ENCODE results near the gene FARP2. TPM values are rescaled to one million over a fixed set of nuclear protein-coding genes. Genes with fewer than 3 reads are reported as not detected.

Gene FARP2
- total RNA-seq, 1 donor from 2014 or later = 67.7 TPM

DNA sequence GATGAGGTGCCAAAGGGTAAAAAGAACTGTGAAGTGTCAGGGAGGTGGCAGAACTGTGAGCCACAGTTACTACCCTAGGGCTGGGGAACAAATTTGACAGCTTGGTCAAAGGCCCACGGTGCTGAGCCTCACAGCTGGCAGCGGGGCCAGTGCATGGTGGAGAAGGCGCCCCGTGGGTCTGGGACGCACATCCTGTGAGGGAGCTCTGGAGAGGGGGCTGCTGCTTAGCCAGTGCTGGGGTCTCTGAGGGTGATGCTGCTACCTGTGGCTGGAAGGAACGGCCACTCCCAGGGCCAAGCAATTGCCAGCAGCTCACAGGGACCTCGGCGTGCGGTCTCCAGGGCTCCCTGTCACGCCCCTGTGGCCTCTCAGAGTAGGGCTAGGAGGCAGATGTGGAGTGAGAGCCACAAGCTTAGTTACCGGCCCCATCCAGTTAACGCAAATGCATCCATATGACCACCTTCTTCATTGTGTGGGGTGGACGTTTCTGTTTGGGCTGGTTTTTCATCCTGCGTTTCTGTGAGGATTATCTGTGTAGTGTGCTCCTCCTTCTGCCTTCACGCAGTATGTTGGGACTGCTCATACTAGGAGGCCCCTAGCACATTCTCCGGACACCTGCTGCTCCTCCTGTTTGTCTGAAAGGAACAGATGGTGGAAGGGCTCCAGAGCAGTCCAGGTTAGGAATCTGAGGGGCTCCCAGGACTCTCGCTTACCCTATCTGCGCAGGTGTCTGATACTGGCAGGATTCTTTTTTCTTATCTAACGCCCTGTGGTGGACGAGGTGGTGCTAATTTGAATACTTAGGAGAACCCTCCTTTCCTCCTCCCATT lies 126.3 kb downstream of the FARP2 start:
- Mint-ChIP-seq H3K4me1 (ENCODE audit: low read depth, unreplicated experiment) (peaks cover 13% of the 10 kb centered on the region), H3K27me3 (ENCODE audit: unreplicated experiment) (peaks cover 5% of the 10 kb centered on the region), H3K9me3 (ENCODE audit: unreplicated experiment) (peaks cover 12% of the 10 kb centered on the region), H3K27ac (ENCODE audit: unreplicated experiment) (peak overlapping the region; percentile 17), H3K4me3 (ENCODE audit: unreplicated experiment) (peak overlapping the region; percentile 69), H3K36me3 (ENCODE audit: unreplicated experiment) (no peaks in the 10 kb centered on the region)
- DNase-seq = no peak
- TF ChIP-seq, protein P1, sequence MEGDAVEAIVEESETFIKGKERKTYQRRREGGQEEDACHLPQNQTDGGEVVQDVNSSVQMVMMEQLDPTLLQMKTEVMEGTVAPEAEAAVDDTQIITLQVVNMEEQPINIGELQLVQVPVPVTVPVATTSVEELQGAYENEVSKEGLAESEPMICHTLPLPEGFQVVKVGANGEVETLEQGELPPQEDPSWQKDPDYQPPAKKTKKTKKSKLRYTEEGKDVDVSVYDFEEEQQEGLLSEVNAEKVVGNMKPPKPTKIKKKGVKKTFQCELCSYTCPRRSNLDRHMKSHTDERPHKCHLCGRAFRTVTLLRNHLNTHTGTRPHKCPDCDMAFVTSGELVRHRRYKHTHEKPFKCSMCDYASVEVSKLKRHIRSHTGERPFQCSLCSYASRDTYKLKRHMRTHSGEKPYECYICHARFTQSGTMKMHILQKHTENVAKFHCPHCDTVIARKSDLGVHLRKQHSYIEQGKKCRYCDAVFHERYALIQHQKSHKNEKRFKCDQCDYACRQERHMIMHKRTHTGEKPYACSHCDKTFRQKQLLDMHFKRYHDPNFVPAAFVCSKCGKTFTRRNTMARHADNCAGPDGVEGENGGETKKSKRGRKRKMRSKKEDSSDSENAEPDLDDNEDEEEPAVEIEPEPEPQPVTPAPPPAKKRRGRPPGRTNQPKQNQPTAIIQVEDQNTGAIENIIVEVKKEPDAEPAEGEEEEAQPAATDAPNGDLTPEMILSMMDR (IDR thresholded peaks at IDR 0.05; ENCODE audit: partially characterized antibody, unreplicated experiment) = no peak

- no peak overlapping the region for H3K27ac Mint-ChIP-seq (ENCODE audit: unreplicated experiment)
- TF ChIP-seq, protein P1 (IDR thresholded peaks at IDR 0.05; ENCODE audit: partially characterized antibody, unreplicated experiment) = no peak
- H3K27me3 Mint-ChIP-seq (ENCODE audit: unreplicated experiment) = peaks cover 5% of the 10 kb centered on the region
- peaks cover 13% of the 10 kb centered on the region for H3K4me1 Mint-ChIP-seq (ENCODE audit: low read depth, unreplicated experiment)
- DNase-seq = no peak
- H3K36me3 Mint-ChIP-seq (ENCODE audit: unreplicated experiment) = no peaks in the 10 kb centered on the region
- H3K9me3 Mint-ChIP-seq (ENCODE audit: unreplicated experiment) = peaks cover 12% of the 10 kb centered on the region
- H3K4me3 Mint-ChIP-seq (ENCODE audit: unreplicated experiment) = no peak overlapping the region
Observed at GRCh38 chr2:241483305-241483704, 127.2 kb downstream of the FARP2 start.

- Mint-ChIP-seq H3K27ac (ENCODE audit: unreplicated experiment) (no peak overlapping the region), H3K36me3 (ENCODE audit: unreplicated experiment) (no peaks in the 10 kb centered on the region)
Observed at GRCh38 chr2:241485172-241485911, 129.3 kb downstream of the FARP2 start.

GRCh38 chr2:241489088-241489487 lies 133.0 kb downstream of the FARP2 start:
- TF ChIP-seq, protein P1 (IDR thresholded peaks at IDR 0.05; ENCODE audit: partially characterized antibody, unreplicated experiment) = no peak
- Mint-ChIP-seq H3K27me3 (ENCODE audit: unreplicated experiment) (peaks cover 14% of the 10 kb centered on the region), H3K9me3 (ENCODE audit: unreplicated experiment) (peaks cover 16% of the 10 kb centered on the region), H3K4me3 (ENCODE audit: unreplicated experiment) (no peak overlapping the region), H3K36me3 (ENCODE audit: unreplicated experiment) (no peaks in the 10 kb centered on the region), H3K27ac (ENCODE audit: unreplicated experiment) (no peak overlapping the region), H3K4me1 (ENCODE audit: low read depth, unreplicated experiment) (peaks cover 7% of the 10 kb centered on the region)
- DNase-seq = no peak

More at GRCh38 chr2:241485172-241485911, 129.3 kb downstream of the FARP2 start:
- no peak for DNase-seq
- TF ChIP-seq, protein P1 (IDR thresholded peaks at IDR 0.05; ENCODE audit: partially characterized antibody, unreplicated experiment) = no peak
- no peak overlapping the region for H3K4me3 Mint-ChIP-seq (ENCODE audit: unreplicated experiment)
- peaks cover 12% of the 10 kb centered on the region for H3K4me1 Mint-ChIP-seq (ENCODE audit: low read depth, unreplicated experiment)
- H3K27me3 Mint-ChIP-seq (ENCODE audit: unreplicated experiment) = peaks cover 6% of the 10 kb centered on the region
- H3K9me3 Mint-ChIP-seq (ENCODE audit: unreplicated experiment) = peaks cover 13% of the 10 kb centered on the region
